AG09319 (cell line): ENCODE results near the gene TNKS2.
"Not testable (repeated sequence)": the region's sequence is repeated elsewhere in the genome, so short reads cannot be mapped to it uniquely, and the experiment has no call there.

Experiments used
- DNase-seq: peaks from one replicate; pipeline ENCODE4 v3.0.0-alpha.2; 2010; ENCODE audit warnings: low read depth; ENCODE audit errors: extremely low read depth
- TF ChIP-seq, protein P1 (sequence below): IDR thresholded peaks from 2 replicates; pipeline ENCODE4 v1.5.1; 2011; ENCODE audit warnings: low read depth, mild to moderate bottlenecking, inconsistent platforms, low read length, moderate library complexity

Gene TNKS2

DNA sequence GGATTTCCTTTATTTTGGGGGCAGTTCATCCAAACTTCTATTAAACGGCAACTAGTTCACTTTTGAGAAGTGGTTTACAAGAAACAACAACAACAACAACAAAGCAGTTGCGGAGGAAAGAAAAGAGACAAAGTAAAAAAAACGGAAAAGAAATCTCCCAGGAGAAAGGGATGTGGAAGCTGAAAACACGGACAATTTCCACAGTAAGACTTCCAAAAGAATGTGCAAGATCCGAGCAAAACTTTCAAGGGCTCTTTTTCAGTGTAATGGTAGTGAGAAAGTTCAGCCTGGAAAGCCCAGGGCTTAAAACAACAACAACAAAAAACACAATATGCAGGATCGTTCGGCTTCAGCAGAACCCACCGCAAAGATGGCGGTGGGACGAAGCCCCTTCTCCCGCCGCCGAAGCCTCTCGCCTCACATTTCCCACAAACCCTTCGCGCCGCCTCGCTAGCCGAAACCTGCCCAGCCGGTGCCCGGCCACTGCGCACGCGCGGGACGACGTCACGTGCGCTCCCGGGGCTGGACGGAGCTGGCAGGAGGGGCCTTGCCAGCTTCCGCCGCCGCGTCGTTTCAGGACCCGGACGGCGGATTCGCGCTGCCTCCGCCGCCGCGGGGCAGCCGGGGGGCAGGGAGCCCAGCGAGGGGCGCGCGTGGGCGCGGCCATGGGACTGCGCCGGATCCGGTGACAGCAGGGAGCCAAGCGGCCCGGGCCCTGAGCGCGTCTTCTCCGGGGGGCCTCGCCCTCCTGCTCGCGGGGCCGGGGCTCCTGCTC, at the start of gene TNKS2:
TNKS2 (plus strand) TSS at position 553 of the 775 bp plus-strand sequence. CDS start 265 bp downstream, outside the sequence.
- peak; percentile 84 for DNase-seq

DNA sequence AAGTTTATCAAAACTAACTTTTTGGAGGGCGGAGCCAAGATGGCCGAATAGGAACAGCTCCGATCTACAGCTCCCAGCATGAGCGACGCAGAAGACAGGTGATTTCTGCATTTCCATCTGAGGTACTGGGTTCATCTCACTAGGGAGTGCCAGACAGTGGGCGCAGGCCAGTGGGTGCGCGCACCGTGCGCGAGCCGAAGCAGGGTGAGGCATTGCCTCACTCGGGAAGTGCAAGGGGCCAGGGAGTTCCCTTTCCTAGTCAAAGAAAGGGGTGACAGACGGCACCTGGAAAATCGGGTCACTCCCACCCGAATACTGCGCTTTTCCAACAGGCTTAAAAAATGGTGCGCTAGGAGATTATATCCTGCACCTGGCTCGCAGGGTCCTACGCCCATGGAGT, 48.6 kb upstream of the TNKS2 start:
- DNase-seq, result not testable (repeated sequence)

More for the DNA sequence above, at the start of gene TNKS2:
- TF ChIP-seq, protein P1, sequence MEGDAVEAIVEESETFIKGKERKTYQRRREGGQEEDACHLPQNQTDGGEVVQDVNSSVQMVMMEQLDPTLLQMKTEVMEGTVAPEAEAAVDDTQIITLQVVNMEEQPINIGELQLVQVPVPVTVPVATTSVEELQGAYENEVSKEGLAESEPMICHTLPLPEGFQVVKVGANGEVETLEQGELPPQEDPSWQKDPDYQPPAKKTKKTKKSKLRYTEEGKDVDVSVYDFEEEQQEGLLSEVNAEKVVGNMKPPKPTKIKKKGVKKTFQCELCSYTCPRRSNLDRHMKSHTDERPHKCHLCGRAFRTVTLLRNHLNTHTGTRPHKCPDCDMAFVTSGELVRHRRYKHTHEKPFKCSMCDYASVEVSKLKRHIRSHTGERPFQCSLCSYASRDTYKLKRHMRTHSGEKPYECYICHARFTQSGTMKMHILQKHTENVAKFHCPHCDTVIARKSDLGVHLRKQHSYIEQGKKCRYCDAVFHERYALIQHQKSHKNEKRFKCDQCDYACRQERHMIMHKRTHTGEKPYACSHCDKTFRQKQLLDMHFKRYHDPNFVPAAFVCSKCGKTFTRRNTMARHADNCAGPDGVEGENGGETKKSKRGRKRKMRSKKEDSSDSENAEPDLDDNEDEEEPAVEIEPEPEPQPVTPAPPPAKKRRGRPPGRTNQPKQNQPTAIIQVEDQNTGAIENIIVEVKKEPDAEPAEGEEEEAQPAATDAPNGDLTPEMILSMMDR, result no peak

DNA sequence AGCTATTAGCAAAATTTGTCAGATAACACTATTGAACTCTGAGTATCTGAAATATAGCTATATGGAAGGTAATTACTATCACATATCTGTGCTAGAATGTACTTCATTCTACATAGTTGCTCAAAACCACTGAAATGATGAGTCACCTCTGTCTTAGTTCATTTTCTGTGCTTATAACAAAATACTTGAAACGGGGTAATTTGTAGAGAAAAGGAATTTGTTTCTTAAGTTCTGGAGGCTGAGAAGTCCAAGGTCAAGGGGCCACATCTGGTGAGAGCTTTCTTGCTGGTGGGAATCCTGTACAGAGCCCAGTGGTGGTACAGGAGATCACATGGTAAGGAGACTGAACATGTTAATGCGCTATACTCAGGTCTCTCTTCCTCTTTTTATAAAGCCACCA, 41.9 kb upstream of the TNKS2 start:
- DNase-seq, result peak; percentile 31
- TF ChIP-seq, protein P1, result no peak

DNA sequence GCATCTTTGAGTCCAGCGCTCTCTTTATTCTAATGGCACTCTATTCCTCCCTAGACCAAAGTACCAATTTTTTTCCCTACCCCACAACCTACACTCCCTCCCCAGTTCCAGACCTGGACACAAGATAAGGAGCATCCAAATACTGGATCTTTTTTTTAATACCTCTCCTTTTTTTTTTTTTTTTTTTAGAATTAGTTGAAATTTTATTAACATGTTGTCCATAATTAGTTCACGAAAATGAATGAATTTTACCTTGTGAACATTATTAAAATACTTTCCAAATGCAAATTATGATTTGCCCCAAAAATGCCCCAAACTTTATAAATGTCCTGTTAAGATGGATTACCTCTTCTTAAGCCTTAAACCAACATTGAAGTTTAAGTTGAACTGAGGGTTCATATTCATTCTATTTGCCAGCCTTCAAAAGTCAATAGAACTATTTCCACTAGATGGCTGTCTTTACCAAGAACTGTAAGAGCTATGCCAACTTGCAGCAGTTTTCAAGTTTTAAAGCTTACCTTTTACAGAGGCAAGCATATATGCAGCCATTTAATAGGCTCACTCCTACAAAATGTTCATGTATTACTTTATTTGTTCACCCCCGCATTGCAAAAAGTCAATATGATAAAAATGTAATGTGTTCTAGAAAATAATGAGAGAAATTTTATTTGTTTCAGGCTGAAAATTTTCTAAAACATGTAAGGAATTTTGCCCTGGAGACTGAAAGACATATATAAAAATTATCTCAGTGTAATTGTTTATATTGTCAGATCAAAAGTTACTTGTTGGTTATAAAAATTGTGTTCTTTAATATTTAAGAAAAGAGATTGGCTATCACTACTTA, 39.7 kb upstream of the TNKS2 start:
- peak; percentile 22 for DNase-seq
- TF ChIP-seq, protein P1, result peak; percentile 51

DNA sequence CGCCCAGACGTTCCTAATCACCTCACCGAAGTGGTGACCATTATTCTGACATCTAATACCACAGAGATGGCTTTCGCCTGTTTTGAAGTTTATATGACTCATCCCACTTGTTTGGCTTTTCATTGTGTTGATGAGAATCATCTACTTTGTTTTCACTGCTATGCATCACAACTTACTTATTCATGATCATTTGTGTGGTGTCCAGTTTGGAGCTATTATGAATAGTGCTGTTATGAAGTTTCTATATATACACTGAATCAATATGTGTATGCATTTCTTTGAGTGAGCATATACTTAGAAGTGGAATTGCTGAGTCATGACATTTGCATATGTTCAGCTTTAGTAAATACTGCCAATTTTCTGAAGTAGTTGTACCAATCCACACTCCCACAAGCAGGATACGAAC, 38.6 kb upstream of the TNKS2 start:
- TF ChIP-seq, protein P1, result no peak
- DNase-seq, result no peak

DNA sequence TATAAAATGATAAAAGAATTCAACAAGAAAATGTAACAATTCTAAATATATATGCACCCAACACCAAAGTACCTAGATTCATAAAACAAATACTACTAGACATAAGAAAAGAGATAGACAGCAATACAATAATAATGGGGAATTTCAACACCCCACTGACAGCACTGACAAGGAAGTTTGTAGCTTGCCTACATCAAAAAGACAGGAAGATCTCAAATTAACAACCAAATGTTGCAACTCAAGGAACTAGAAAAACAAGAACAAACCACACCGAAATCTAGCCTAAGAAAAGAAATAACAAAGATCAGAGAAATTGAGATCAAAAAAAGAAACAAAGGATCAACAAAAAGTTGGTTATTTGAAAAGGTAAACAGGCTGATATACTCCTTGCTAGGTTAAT, 36.5 kb upstream of the TNKS2 start:
- no peak for DNase-seq
- TF ChIP-seq, protein P1, result no peak

DNA sequence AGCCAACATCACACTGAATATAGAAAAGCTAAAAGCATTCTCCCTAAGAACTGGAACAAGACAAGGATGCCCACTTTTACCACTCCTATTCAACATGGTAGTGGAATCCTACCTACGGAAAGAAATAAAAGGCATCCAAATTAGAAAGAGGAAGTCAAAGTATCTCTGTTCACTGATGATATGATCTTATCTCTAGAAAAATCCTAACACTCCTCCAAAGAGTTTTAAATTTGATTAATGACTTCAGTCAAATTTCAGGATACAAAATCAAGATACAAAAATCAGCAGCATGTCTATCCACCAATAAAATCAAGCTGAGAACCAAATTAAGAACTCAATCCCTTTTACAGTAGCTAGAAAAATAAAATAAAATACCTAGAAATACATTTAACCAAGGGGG, 35.3 kb upstream of the TNKS2 start:
- DNase-seq, result no peak
- TF ChIP-seq, protein P1, result no peak
